Measurements from ENCODE around the gene TRABD. TPM values are rescaled to one million over a fixed set of nuclear protein-coding genes. Genes with fewer than 3 reads are reported as not detected.

TRABD gene
- total RNA-seq, 3 donors from 2014 or later = 17.3 to 35.7 (median 28.2) TPM

DNA sequence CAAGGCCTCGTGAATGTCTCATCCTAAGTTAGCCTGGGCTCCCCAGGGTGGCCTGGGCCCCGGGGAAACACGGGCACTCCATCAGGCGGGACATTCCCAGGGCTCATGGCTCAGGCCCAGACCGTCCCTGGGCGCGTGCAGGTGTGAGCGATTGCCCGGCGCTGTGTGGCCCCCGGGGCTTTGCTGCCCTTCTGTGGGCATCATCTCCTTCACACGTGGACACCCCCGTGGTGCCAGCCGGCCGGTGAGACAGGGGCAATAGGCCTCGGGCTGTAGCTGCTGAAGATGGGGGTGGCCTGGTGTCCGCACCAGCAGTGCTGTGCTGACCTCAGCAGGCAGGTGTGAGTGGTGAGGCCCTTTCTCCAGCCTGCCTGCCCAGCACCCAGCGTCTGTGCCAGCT, 10.5 kb downstream of the TRABD start:
- Histone ChIP-seq H3K4me3 (no peak overlapping the region), H3K36me3 (no peaks in the 10 kb centered on the region), H3K27me3 (no peaks in the 10 kb centered on the region)

DNA sequence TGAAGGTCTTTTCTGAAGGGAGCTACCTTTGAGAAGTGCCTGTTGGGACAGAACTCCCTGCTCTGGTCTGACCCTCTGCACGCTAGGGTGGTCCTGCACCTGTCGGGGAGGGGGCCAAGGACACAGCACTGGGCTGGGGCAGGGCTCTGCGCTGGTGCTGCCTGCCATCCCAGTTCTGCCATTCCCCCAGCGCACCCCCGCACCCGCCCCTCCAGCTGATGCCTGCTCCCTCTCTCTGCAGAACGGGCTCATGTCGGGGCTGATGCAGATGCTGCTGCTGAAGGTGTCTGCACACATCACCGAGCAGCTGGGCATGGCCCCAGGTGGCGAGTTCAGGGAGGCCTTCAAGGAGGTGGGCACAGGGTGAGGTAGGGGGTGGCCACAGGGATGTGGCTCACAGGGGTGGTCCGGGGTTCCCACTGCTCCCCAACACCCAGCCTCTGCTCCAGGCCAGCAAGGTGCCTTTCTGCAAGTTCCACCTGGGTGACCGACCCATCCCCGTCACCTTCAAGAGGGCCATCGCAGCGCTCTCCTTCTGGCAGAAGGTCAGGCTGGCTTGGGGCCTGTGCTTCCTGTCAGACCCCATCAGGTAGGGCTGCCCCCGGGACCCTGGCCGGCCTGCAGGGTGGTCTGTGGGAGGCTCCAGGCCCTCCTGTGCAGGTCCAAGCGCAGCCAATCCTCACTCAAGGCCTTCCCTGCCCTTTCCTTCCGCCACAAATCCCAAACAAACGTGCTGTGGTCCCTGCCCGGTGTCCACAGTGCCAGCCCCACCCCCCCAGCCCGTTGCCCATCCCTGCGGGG, 11.5 kb downstream of the TRABD start:
- Histone ChIP-seq H3K27me3 (no peaks in the 10 kb centered on the region), H3K36me3 (no peaks in the 10 kb centered on the region), H3K4me3 (no peak overlapping the region), H3K27ac (no peak overlapping the region), H3K4me1 (no peaks in the 10 kb centered on the region), H3K9me3 (no peaks in the 10 kb centered on the region)
- intact Hi-C loops (cut with DNase I; ENCODE audit: low total_unique reads) = no loop called here
- TF ChIP-seq POLR2A (IDR thresholded peaks at IDR 0.05) (no peak), POLR2AphosphoS5 (IDR thresholded peaks at IDR 0.05) (no peak)
- TF ChIP-seq, protein P1, sequence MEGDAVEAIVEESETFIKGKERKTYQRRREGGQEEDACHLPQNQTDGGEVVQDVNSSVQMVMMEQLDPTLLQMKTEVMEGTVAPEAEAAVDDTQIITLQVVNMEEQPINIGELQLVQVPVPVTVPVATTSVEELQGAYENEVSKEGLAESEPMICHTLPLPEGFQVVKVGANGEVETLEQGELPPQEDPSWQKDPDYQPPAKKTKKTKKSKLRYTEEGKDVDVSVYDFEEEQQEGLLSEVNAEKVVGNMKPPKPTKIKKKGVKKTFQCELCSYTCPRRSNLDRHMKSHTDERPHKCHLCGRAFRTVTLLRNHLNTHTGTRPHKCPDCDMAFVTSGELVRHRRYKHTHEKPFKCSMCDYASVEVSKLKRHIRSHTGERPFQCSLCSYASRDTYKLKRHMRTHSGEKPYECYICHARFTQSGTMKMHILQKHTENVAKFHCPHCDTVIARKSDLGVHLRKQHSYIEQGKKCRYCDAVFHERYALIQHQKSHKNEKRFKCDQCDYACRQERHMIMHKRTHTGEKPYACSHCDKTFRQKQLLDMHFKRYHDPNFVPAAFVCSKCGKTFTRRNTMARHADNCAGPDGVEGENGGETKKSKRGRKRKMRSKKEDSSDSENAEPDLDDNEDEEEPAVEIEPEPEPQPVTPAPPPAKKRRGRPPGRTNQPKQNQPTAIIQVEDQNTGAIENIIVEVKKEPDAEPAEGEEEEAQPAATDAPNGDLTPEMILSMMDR (IDR thresholded peaks at IDR 0.05) = no peak
- no peak for DNase-seq (ENCODE audit: low spot score in 2 of 2)

More for the DNA sequence above, 10.5 kb downstream of the TRABD start:
- Histone ChIP-seq H3K9me3 (no peaks in the 10 kb centered on the region), H3K27ac (no peak overlapping the region), H3K4me1 (peaks cover 0 to 3% of the 10 kb centered on the region in 2 donors)
- no peak for TF ChIP-seq POLR2AphosphoS5 (IDR thresholded peaks at IDR 0.05)
- TF ChIP-seq POLR2A (IDR thresholded peaks at IDR 0.05) = no peak
- TF ChIP-seq, protein P1 (IDR thresholded peaks at IDR 0.05) = no peak
- intact Hi-C loops (cut with DNase I; ENCODE audit: low total_unique reads) = no loop called here
- no peak for DNase-seq (ENCODE audit: low spot score in 2 of 2)

DNA sequence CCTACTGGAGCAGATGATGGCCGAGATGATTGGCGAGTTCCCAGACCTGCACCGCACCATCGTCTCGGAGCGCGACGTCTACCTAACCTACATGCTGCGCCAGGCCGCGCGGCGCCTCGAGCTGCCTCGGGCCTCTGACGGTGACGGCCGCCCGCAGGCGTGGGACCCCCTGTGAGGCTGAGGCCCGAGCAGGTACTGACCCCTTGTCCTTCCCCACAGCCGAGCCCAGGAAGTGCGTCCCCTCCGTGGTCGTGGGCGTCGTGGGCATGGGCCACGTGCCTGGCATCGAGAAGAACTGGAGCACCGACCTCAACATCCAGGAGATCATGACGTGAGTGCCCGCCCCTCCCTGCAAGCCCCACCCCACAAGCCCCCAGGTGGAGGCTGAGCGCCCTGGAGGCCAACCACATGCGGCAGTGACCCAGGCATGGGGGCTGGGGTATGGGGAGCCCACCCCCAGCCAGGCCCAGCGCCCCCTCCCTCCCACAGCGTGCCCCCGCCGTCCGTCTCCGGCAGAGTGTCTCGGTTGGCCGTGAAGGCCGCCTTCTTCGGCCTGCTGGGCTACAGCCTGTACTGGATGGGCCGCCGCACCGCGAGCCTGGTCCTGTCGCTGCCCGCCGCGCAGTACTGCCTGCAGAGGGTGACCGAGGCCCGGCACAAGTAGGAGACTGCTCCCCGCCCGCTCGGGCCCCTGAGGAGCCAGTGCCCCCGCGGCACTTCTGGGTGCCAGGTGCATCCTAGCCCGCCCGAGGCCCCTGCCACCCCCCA, 12.3 kb downstream of the TRABD start:
- intact Hi-C loops (cut with DNase I; ENCODE audit: low total_unique reads) = no loop called here
- Histone ChIP-seq H3K4me3 (no peak overlapping the region), H3K9me3 (no peaks in the 10 kb centered on the region), H3K4me1 (no peaks in the 10 kb centered on the region), H3K36me3 (no peaks in the 10 kb centered on the region), H3K27ac (no peak overlapping the region), H3K27me3 (no peaks in the 10 kb centered on the region)
- no peak for DNase-seq (ENCODE audit: low spot score in 2 of 2)
- TF ChIP-seq POLR2AphosphoS5 (IDR thresholded peaks at IDR 0.05) = no peak
- TF ChIP-seq, protein P1 (IDR thresholded peaks at IDR 0.05) = no peak
- TF ChIP-seq POLR2A (IDR thresholded peaks at IDR 0.05) = no peak

DNA sequence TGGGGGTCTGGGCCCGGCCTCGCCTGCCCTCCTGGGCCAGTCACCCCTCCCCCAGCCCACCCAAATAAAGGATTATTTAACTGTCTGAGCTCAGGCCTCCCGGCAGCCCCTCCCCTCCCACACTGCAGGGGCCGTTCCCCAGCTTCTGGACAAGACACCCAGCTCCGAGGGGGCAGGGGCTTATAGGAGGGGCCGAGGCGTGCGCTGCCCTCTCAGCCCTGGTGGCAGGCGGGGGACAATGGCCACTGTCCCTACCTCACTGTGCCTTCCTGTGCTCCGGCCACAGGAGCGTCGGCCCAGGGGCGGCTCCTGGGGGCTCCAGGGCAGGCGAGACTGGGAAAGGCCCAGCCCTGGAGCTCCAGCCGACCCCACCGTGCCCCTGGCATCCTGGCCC, 12.9 kb downstream of the TRABD start:
- no peak for DNase-seq (ENCODE audit: low spot score in 2 of 2)
- Histone ChIP-seq H3K9me3 (no peaks in the 10 kb centered on the region), H3K4me1 (no peaks in the 10 kb centered on the region), H3K36me3 (no peaks in the 10 kb centered on the region), H3K27ac (no peak overlapping the region), H3K27me3 (no peaks in the 10 kb centered on the region), H3K4me3 (no peak overlapping the region)
- intact Hi-C loops (cut with DNase I; ENCODE audit: low total_unique reads) = no loop called here
- TF ChIP-seq, protein P1 (IDR thresholded peaks at IDR 0.05) = no peak
- TF ChIP-seq POLR2AphosphoS5 (IDR thresholded peaks at IDR 0.05) (no peak), POLR2A (IDR thresholded peaks at IDR 0.05) (no peak)

DNA sequence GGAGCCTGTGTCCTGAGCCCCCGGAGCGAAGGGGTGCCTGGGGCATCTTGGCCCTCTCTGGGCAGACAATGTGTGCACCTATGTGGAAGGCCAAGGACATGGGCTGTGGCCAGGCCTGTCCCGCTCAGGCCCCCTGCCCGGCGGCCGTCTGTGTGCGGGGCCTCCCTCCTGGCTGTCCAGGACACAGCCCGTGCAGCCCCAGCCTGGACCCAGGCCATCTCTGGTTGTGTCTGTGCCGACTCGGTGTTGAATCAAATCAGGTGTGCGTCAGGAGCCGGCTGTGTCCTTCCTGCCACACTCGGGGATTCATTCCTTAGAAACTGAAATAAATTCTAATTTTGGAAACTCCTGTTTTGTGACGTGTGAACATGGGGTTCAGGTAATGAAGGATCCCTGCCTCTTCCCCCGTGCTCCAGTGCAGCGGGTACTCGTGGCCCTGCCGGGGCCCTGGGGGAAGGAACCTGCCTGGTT, 13.6 kb downstream of the TRABD start:
- Histone ChIP-seq H3K4me3 (peak overlapping the region in 1 of 3 donors; percentile 89), H3K36me3 (no peaks in the 10 kb centered on the region), H3K27me3 (no peaks in the 10 kb centered on the region), H3K4me1 (no peaks in the 10 kb centered on the region), H3K9me3 (no peaks in the 10 kb centered on the region), H3K27ac (no peak overlapping the region)
- DNase-seq (ENCODE audit: low spot score in 2 of 2) = no peak
- no peak for TF ChIP-seq POLR2AphosphoS5 (IDR thresholded peaks at IDR 0.05)
- no peak for TF ChIP-seq POLR2A (IDR thresholded peaks at IDR 0.05)
- intact Hi-C loops (cut with DNase I; ENCODE audit: low total_unique reads) = no loop called here

Measured in breast epithelium (tissue), 4 donors.